ENCODE results near the gene EIF4H. TPM values are rescaled to one million over a fixed set of nuclear protein-coding genes. Genes with fewer than 3 reads are reported as not detected.

The EIF4H gene
- total RNA-seq, 1 experiment from 2014 or later, result 459 TPM

DNA sequence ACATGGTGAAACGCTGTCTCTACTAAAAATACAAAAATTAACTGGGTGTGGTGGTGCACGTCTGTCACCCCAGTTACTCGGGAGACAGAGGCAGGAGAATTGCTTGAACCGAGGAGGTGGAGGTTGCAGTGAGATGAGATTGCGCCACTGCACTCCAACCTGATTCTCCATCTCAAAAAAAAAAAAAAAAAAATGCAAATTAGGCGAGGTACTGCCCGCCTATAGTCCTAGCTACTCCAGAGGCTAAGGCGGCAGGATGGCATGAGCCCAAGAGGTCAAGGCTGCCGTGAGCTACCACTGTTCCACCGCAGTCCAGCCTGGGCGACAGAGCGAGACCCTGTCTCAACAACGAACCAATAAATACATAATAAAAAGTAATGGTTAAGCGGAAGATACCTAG lies 1.1 kb upstream of the EIF4H start:
- Histone ChIP-seq H3K4me1 (replicated peaks; ENCODE audit: insufficient read depth) (peaks cover 37% of the 10 kb centered on the region), H3K79me2 (ENCODE audit: low read depth) (peaks cover 45% of the 10 kb centered on the region), H3K4me2 (peak overlapping the region; percentile 98), H3K9me2 (ENCODE audit: insufficient read depth) (no peaks in the 10 kb centered on the region), H2AFZ (peak overlapping the region; percentile 84; the same call in 1 of the 2 replicates), H4K20me1 (ENCODE audit: insufficient read depth) (peaks cover 33% of the 10 kb centered on the region), H3K27ac (peak overlapping the region; percentile 77), H3K4me3 (peak overlapping the region; percentile 92), H3F3A (ENCODE audit: insufficient read depth, low read depth) (peaks cover 29% of the 10 kb centered on the region), H3K9me3 (ENCODE audit: insufficient read depth, low read depth) (no peaks in the 10 kb centered on the region), H3K27me3 (ENCODE audit: insufficient read depth, low read depth) (no peaks in the 10 kb centered on the region), H3K36me3 (ENCODE audit: low read depth) (peaks cover 23% of the 10 kb centered on the region)
- BruUV-seq (replicated peaks), result no TSS peak
- DNase-seq, result peak; percentile 52 to 73
- intact Hi-C loops (cut with micrococcal nuclease; ENCODE audit: unreplicated experiment), result no loop called here
- ChIA-PET POLR2A (ENCODE audit: unreplicated experiment) (interaction anchor here (0.5 kb wide), 1 partner anchor 50 kb away, joined by 10 read pairs; no protein-coding TSS in a partner anchor), CTCF (no interaction called here)
- TF ChIP-seq EZH2 (IDR thresholded peaks at IDR 0.05; ENCODE audit: low read depth), result no peak
- TF ChIP-seq, protein P1, sequence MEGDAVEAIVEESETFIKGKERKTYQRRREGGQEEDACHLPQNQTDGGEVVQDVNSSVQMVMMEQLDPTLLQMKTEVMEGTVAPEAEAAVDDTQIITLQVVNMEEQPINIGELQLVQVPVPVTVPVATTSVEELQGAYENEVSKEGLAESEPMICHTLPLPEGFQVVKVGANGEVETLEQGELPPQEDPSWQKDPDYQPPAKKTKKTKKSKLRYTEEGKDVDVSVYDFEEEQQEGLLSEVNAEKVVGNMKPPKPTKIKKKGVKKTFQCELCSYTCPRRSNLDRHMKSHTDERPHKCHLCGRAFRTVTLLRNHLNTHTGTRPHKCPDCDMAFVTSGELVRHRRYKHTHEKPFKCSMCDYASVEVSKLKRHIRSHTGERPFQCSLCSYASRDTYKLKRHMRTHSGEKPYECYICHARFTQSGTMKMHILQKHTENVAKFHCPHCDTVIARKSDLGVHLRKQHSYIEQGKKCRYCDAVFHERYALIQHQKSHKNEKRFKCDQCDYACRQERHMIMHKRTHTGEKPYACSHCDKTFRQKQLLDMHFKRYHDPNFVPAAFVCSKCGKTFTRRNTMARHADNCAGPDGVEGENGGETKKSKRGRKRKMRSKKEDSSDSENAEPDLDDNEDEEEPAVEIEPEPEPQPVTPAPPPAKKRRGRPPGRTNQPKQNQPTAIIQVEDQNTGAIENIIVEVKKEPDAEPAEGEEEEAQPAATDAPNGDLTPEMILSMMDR (conservative IDR thresholded peaks at IDR 0.05), result no peak

DNA sequence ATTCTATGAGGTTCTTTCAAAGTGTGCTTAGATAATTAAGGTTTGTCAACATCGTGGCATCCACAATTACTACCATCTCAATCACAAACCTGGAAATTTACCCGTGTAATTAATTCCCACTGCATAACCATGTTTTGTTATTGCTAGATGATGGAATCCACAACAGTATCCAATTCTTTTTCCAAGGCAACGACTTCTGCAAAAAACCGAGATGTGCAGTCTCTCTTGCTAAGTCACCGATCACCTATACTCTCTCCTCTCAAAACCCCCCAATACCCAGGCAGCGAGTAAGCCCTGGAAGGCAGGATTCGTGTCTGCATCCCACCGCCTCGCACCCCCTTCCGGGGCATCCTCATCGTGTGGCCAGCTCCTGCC lies 678 bp upstream of the EIF4H start:
- Histone ChIP-seq H3K79me2 (ENCODE audit: low read depth) (peaks cover 49% of the 10 kb centered on the region), H3K27me3 (ENCODE audit: insufficient read depth, low read depth) (no peaks in the 10 kb centered on the region), H3K9me3 (ENCODE audit: insufficient read depth, low read depth) (no peaks in the 10 kb centered on the region), H2AFZ (peak overlapping the region; percentile 84), H3K27ac (peak overlapping the region; percentile 77), H3K9me2 (ENCODE audit: insufficient read depth) (no peaks in the 10 kb centered on the region), H3K36me3 (ENCODE audit: low read depth) (peaks cover 25% of the 10 kb centered on the region), H3K4me3 (peak overlapping the region; percentile 92), H4K20me1 (ENCODE audit: insufficient read depth) (peaks cover 37% of the 10 kb centered on the region), H3K4me1 (replicated peaks; ENCODE audit: insufficient read depth) (peaks cover 37% of the 10 kb centered on the region), H3F3A (ENCODE audit: insufficient read depth, low read depth) (peaks cover 29% of the 10 kb centered on the region), H3K4me2 (peak overlapping the region; percentile 98)
- DNase-seq, result no peak
- TF ChIP-seq, protein P1 (conservative IDR thresholded peaks at IDR 0.05), result no peak
- no peak for TF ChIP-seq EZH2 (IDR thresholded peaks at IDR 0.05; ENCODE audit: low read depth)
- ChIA-PET POLR2A (ENCODE audit: unreplicated experiment) (interaction anchor here (0.6 kb wide), 2 partner anchors 44 to 69 kb away, joined by 3 to 4 read pairs; no protein-coding TSS in a partner anchor), CTCF (no interaction called here)
- intact Hi-C loops (cut with micrococcal nuclease; ENCODE audit: unreplicated experiment), result no loop called here
- BruUV-seq (replicated peaks), result no TSS peak

DNA sequence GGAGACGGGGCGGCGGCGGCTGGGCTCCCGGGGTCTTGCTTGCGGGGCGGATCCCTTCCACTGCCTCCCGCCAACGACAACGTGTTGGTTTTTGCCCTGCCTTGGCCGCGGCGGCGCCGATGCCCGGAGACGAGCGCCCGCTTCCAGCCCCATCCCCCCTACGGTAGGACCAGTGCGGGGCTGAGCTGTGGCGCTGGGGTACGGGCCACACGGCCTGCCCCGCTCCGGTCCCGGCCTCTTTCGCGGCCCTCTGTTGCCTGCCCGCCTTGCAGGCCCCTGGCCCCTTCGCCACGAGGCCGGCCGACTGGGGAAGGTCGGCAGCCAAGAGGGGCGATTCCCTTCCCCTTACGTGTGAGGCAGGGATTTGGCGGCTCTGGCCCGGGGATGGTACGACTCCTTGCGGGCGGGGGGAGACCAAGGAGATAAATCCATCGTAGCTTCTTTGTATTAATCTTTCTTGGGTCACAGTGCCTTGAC lies 488 bp downstream of the EIF4H start:
- TF ChIP-seq, protein P1 (conservative IDR thresholded peaks at IDR 0.05), result no peak
- no peak for TF ChIP-seq EZH2 (IDR thresholded peaks at IDR 0.05; ENCODE audit: low read depth)
- Histone ChIP-seq H3K27ac (peak overlapping the region; percentile 77), H3K27me3 (ENCODE audit: insufficient read depth, low read depth) (no peaks in the 10 kb centered on the region), H3K9me3 (ENCODE audit: insufficient read depth, low read depth) (no peaks in the 10 kb centered on the region), H3K9me2 (ENCODE audit: insufficient read depth) (no peaks in the 10 kb centered on the region), H4K20me1 (ENCODE audit: insufficient read depth) (peaks cover 49% of the 10 kb centered on the region), H3F3A (ENCODE audit: insufficient read depth, low read depth) (peaks cover 37% of the 10 kb centered on the region), H2AFZ (peak overlapping the region; percentile 44; the same call in 1 of the 2 replicates), H3K4me3 (peak overlapping the region; percentile 92), H3K4me1 (replicated peaks; ENCODE audit: insufficient read depth) (peaks cover 38% of the 10 kb centered on the region), H3K79me2 (ENCODE audit: low read depth) (peaks cover 60% of the 10 kb centered on the region), H3K36me3 (ENCODE audit: low read depth) (peaks cover 34% of the 10 kb centered on the region), H3K4me2 (peak overlapping the region; percentile 98)
- DNase-seq, result no peak
- intact Hi-C loops (cut with micrococcal nuclease; ENCODE audit: unreplicated experiment), result loop anchor here (1.0 to 2.0 kb wide), 3 partner anchors 41 to 90 kb away; no protein-coding TSS in a partner anchor
- ChIA-PET POLR2A (ENCODE audit: unreplicated experiment) (interaction anchor here (0.5 to 0.6 kb wide), 3 partner anchors 98 to 423 kb away, joined by 3 to 22 read pairs (median 5); no protein-coding TSS in a partner anchor), CTCF (interaction anchor here (0.6 to 1.0 kb wide), 2 partner anchors 9 to 90 kb away, joined by 3 to 5 read pairs; no protein-coding TSS in a partner anchor)
- BruUV-seq (replicated peaks), result no TSS peak

All from PC-9 (cell line).